AG04449 (cell line): Measurements from ENCODE around the gene CASP8AP2.
"Not testable (repeated sequence)": the region's sequence is repeated elsewhere in the genome, so short reads cannot be mapped to it uniquely, and the experiment has no call there.

Experiments
- CTCF ChIA-PET: fragments of 350-600 bp; formaldehyde crosslinking; extraction: SDS; loops from one replicate; lab custom pipeline; 2021; ENCODE audit warnings: antibody characterized with exemption; lab: Yijun Ruan, JAX
- POLR2A ChIA-PET: fragments of 400-600, 350-600 bp; formaldehyde crosslinking; extraction: SDS; loops from one replicate; lab custom pipeline; 2020; ENCODE audit warnings: antibody characterized with exemption, inconsistent platforms; lab: Yijun Ruan, JAX
- DNase-seq: peaks from one replicate; pipeline ENCODE4 v3.0.0-alpha.2; 2010; ENCODE audit warnings: low read depth, low spot score
- H3K4me3 ChIP-seq: 2 replicates; pipeline ENCODE4 v1.5.1; 2011; ENCODE audit warnings: low read depth, mild to moderate bottlenecking, control low read depth, low read length
- TF ChIP-seq, protein P1 (sequence below): IDR thresholded peaks from one replicate; pipeline ENCODE4 v1.5.1; 2011; ENCODE audit warnings: mild to moderate bottlenecking, moderate library complexity, low read length, control low read depth, inconsistent platforms; ENCODE audit not compliant: insufficient read depth; ENCODE audit errors: missing control alignments

CASP8AP2 gene

DNA sequence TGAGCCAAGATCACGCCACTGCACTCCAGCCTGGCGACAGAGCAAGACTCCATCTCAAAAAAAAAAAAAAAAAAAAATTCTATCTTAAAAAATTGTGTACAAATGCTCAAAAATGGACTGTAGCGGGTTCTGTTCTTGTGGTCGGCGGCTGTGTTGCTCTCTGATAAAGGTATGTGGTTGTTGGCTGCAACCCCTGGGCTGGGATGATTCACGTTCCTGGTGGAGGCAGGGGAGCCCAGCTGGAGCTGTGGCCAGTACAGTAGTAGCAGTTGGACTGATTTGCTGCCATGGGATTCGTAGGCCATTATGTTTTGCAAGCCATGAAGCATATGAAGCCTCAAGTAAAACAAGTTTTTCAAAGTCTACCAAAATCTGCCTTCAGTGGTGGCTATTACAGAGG, 32.4 kb upstream of the CASP8AP2 start:
- POLR2A ChIA-PET = no interaction called here
- TF ChIP-seq, protein P1, sequence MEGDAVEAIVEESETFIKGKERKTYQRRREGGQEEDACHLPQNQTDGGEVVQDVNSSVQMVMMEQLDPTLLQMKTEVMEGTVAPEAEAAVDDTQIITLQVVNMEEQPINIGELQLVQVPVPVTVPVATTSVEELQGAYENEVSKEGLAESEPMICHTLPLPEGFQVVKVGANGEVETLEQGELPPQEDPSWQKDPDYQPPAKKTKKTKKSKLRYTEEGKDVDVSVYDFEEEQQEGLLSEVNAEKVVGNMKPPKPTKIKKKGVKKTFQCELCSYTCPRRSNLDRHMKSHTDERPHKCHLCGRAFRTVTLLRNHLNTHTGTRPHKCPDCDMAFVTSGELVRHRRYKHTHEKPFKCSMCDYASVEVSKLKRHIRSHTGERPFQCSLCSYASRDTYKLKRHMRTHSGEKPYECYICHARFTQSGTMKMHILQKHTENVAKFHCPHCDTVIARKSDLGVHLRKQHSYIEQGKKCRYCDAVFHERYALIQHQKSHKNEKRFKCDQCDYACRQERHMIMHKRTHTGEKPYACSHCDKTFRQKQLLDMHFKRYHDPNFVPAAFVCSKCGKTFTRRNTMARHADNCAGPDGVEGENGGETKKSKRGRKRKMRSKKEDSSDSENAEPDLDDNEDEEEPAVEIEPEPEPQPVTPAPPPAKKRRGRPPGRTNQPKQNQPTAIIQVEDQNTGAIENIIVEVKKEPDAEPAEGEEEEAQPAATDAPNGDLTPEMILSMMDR = no peak
- DNase-seq = no peak
- CTCF ChIA-PET = no interaction called here
- no peak overlapping the region for H3K4me3 ChIP-seq

DNA sequence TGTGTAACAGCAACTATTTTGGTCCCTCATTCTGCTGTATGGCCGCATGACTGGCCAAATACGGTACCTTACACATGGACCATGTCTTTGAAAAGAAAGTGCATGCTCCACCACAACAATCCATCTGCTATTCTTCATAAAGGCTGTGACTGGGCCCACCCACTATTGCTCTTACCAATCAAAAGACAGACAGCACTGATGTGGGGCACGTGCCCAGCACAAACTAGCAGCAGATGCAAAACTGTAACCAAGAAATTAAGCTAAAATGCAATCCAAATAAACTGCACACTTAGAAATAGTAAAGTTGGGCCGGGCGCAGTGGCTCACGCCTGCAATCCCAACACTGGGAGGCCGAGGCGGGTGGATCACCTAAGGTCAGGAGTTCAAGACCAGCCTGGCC, 30.6 kb upstream of the CASP8AP2 start:
- TF ChIP-seq, protein P1 = no peak
- ChIA-PET POLR2A (no interaction called here), CTCF (no interaction called here)
- no peak for DNase-seq
- no peak overlapping the region for H3K4me3 ChIP-seq

DNA sequence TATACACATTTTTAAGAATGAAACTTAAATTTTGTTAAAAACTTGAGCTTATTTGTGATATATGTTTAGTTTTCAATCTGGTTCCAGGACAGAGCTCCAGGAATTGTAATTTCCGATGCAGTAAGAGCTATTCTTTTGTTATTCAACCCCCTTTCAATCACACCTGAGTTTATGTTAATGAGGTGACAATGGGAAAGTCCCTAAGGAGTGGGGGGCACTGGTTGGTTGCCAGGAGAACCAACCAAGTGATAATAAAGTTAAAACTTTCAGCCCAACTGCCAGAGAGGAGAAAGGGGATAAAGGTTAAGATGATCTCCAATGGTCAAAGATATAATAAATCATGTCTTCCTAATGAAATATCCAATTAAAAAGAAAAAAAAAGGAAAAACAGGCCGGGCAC, 29.9 kb upstream of the CASP8AP2 start:
- no peak for DNase-seq
- no peak overlapping the region for H3K4me3 ChIP-seq
- CTCF ChIA-PET = no interaction called here
- TF ChIP-seq, protein P1 = no peak
- POLR2A ChIA-PET = no interaction called here

DNA sequence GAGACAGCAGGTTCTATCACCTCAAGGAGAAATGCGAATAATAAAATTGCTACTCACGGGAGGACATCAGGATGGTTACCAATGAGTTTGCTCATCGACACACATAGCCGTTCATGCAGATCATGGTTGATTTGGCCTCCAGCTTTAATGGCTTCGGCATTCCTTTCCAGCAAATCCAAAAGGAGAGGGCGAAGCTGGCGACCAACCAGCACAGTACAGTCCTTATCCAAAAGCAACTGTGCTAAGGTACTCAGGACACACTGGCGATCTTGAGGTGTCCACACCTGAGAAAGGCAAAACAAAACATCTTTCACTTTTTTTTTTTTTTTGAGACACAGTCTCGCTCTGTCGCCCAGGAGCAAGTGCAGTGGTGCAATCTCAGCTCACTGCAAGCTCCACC, 26.4 kb upstream of the CASP8AP2 start:
- ChIA-PET CTCF (no interaction called here), POLR2A (no interaction called here)
- H3K4me3 ChIP-seq = no peak overlapping the region
- no peak for DNase-seq
- TF ChIP-seq, protein P1 = no peak

DNA sequence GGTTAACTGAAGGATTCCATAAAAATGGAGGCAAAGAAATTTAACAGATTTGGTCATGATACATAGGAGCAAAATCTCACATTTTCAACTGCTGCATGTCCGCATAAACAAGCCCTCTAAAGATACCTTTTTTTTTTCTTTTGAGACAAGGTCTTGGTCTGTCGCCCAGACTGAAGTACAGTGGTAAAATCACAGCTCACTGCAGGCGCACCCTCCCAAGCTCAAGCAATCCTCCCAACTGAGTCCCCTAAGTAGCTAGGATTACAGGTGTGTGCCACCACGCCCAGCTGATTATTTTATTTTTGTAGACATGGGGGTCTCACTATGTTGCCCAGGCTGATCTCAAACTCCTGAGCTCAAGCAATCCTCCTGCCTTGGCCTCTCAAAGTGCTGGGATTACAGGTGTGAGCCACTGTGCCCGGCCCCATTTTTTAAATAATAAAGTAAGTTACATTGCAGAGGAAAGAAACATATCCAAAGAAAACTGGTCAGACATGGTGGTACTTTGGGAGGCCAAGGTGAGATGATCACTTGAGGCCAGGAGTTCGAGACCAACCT, 23.8 kb upstream of the CASP8AP2 start:
- TF ChIP-seq, protein P1 = no peak
- DNase-seq = no peak
- ChIA-PET POLR2A (no interaction called here), CTCF (no interaction called here)
- H3K4me3 ChIP-seq = no peak overlapping the region

DNA sequence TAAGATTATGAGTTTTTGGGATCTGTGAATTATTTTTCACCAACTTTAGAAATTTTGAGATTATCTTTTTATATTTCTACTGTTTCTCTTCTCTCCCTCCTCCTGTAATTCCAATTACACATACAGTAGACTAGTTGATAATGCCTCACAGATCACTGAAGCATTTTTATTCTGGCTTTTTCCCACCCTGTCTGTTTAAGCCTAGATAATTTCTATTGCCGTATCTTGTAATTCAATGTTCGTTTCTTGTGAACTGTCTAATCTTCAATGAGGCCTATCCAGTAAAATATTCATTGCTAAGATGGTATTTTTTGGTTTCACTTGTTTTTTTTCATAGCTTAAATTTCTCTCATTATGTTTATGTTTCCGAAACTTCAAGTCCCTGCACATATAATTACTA, 22.1 kb upstream of the CASP8AP2 start:
- no peak for DNase-seq
- POLR2A ChIA-PET = no interaction called here
- no peak overlapping the region for H3K4me3 ChIP-seq
- TF ChIP-seq, protein P1 = no peak
- CTCF ChIA-PET = interaction anchor here (0.6 to 1.1 kb wide), 2 partner anchors 14 to 15 kb away, joined by 3 to 5 read pairs; no protein-coding TSS in a partner anchor

DNA sequence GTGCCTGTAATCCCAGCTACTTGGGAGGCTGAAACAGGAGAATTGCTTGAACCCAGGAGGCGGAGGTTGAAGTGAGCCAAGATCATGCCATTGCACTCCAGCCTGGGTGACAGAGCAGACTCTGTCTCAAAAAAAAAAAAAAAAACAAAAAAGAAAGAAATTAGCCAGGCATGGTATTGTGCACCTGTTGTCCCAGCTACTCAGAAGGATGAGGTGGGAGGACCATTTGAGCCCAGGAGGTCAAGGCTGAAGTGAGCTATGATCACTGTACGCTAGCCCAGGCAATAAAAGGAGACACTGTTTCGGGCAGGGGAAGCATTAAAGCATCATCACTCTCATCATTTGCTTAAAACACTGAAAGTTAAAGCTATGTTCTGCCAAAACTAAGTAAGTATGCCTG, 16.3 kb upstream of the CASP8AP2 start:
- H3K4me3 ChIP-seq, POLR2A ChIA-PET, CTCF ChIA-PET, DNase-seq: not testable (repeated sequence)
